K562 (cell line): ENCODE results near the gene SLC20A1. TPM values are rescaled to one million over a fixed set of nuclear protein-coding genes. Genes with fewer than 3 reads are reported as not detected.

ENCODE experiments used
- ARHGAP35 ChIP-seq: fragments of 450-650 bp; IDR thresholded peaks from 2 replicates; pipeline ENCODE4 v1.6.1; 2018; ENCODE audit not compliant: partially characterized antibody
- BHLHE40 ChIP-seq: IDR thresholded peaks from 2 replicates; pipeline ENCODE4 v1.6.1; 2011; ENCODE audit warnings: low read length, improper control_type of control experiment
- BRD4 ChIP-seq: fragments of 200-600 bp; sonication (generic); IDR thresholded peaks from 2 replicates; pipeline ENCODE4 v1.6.1; 2017; ENCODE audit warnings: inconsistent platforms
- EP400 ChIP-seq: fragments of 450-650 bp; IDR thresholded peaks from 2 replicates; pipeline ENCODE4 v1.6.1; 2017; ENCODE audit warnings: antibody characterized with exemption, mild to moderate bottlenecking, moderate library complexity
- EZH2 ChIP-seq: IDR thresholded peaks from 2 replicates; pipeline ENCODE4 v1.6.1; 2012; ENCODE audit warnings: low read depth, mild to moderate bottlenecking, inconsistent platforms, low read length, borderline replicate concordance
- FIP1L1 ChIP-seq: fragments of 200-400 bp; formaldehyde crosslinking; IDR thresholded peaks from 2 replicates; pipeline ENCODE4 v1.6.1; 2018; ENCODE audit warnings: mild to moderate bottlenecking, low read depth, low read length; ENCODE audit not compliant: poor library complexity, severe bottlenecking
- GATAD2A ChIP-seq: fragments of 450-650 bp; IDR thresholded peaks from 2 replicates; pipeline ENCODE4 v1.6.1; 2017
- HMG20A ChIP-seq: fragments of 450-650 bp; formaldehyde crosslinking; conservative IDR thresholded peaks from 2 replicates; pipeline ENCODE4 v1.4.0; 2020; ENCODE audit warnings: mild to moderate bottlenecking, mixed read lengths
- MCM7 ChIP-seq, 2 experiments: fragments of 450-650 bp; IDR thresholded peaks; 2 replicates each; pipeline ENCODE4 v1.6.1; 2016 to 2018
- TARDBP ChIP-seq: fragments of 450-650 bp; IDR thresholded peaks from 2 replicates; pipeline ENCODE4 v1.6.1; 2016
- TSC22D4 ChIP-seq: fragments of 450-650 bp; IDR thresholded peaks from 2 replicates; pipeline ENCODE4 v1.6.1; 2016; ENCODE audit warnings: missing genetic modification characterization, missing biosample characterization, control low read depth
- U2AF1 ChIP-seq: fragments of 200-400 bp; formaldehyde crosslinking; optimal IDR thresholded peaks from 2 replicates; pipeline ENCODE3; 2017; ENCODE audit warnings: mild to moderate bottlenecking, low read depth, low read length, moderate library complexity
- ZFP36 ChIP-seq: fragments of 150-350 bp; IDR thresholded peaks from 2 replicates; pipeline ENCODE4 v1.6.1; 2018; ENCODE audit warnings: low read length, low read depth; ENCODE audit not compliant: partially characterized antibody
- ZNF445 ChIP-seq: fragments of 250-450 bp; sonication (Bioruptor Pico); IDR thresholded peaks from 2 replicates; pipeline ENCODE4 v1.4.0; 2020; ENCODE audit warnings: low read depth, mild to moderate bottlenecking, moderate library complexity
- ZNF584 ChIP-seq: fragments of 200-800 bp; sonication (Bioruptor generic); IDR thresholded peaks from 2 replicates; pipeline ENCODE4 v1.6.1; 2016; ENCODE audit warnings: low read depth, mild to moderate bottlenecking, missing genetic modification characterization, missing compliant biosample characterization
- polyA plus RNA-seq, 8 experiments: library from polyadenylated mRNA; depleted of rRNA in 4 of 8; stranded (reverse) in 5 of 8; unstranded in 3 of 8; fragments of >200 nt; fragmentation: Nextera tagmentation in 2 of 8; fragmentation: Illumina TruSeq in 1 of 8; extraction: Ambion mirVana in 2 of 8; extraction: Trizol in 1 of 8; gene quantifications; 2 replicates each; pipeline versions ENCODE4 v1.2.1 to v1.2.3, GENCODE V29; 2011 to 2014; ENCODE audit warnings: inconsistent platforms in 1 of 8, missing spikeins in 1 of 8
- total RNA-seq, 7 experiments: library from RNA; depleted of rRNA in 6 of 7; stranded (reverse); fragments of >200 nt in 6 of 7; fragmentation: Illumina TruSeq in 2 of 7; extraction: Trizol in 2 of 7; gene quantifications; 2 replicates each; pipeline versions ENCODE4 v1.2.1 to v1.2.3, GENCODE V29; 2011 to 2021; ENCODE audit warnings: low replicate concordance in 1 of 7
- TF ChIP-seq, protein P1 (sequence below): fragments of 450-650 bp; IDR thresholded peaks from 2 replicates; pipeline ENCODE4 v1.7.0; 2016; ENCODE audit warnings: borderline replicate concordance
- TF ChIP-seq, protein P2 (sequence below): fragments of 450-650 bp; IDR thresholded peaks from 2 replicates; pipeline ENCODE4 v1.6.1; 2017; ENCODE audit warnings: antibody characterized with exemption
- TF ChIP-seq, protein P3 (sequence below), 2 experiments: fragments of 150-350 bp in 1 of 2; IDR thresholded peaks; 2 replicates each; pipeline ENCODE4 v1.6.1; 2012 to 2016; ENCODE audit warnings: low read depth in 2 of 2, low read length in 2 of 2, mild to moderate bottlenecking in 1 of 2, moderate library complexity in 1 of 2
- TF ChIP-seq, protein P4 (sequence below): sonication (generic); formaldehyde crosslinking; IDR thresholded peaks from 2 replicates; pipeline ENCODE4 v1.8.0; 2022; ENCODE audit warnings: mild to moderate bottlenecking, missing genetic modification reagents
- TF ChIP-seq, protein P5 (sequence below), 2 experiments: fragments of 250-450 bp in 1 of 2; fragments of 450-650 bp in 1 of 2; sonication (Bioruptor Pico) in 1 of 2; IDR thresholded peaks; 2 replicates each; pipeline versions ENCODE4 v1.6.1 to v1.8.0; 2016 to 2021; ENCODE audit warnings: mild to moderate bottlenecking in 2 of 2, moderate library complexity in 2 of 2, missing compliant biosample characterization in 1 of 2, missing genetic modification characterization in 1 of 2

Gene SLC20A1
- total and polyA plus RNA-seq, 9 of the 15 experiments (the other 6 are each of a cell fraction or from before 2014, with no cell fraction given): 53.8 to 150 (median 74.7) TPM

DNA sequence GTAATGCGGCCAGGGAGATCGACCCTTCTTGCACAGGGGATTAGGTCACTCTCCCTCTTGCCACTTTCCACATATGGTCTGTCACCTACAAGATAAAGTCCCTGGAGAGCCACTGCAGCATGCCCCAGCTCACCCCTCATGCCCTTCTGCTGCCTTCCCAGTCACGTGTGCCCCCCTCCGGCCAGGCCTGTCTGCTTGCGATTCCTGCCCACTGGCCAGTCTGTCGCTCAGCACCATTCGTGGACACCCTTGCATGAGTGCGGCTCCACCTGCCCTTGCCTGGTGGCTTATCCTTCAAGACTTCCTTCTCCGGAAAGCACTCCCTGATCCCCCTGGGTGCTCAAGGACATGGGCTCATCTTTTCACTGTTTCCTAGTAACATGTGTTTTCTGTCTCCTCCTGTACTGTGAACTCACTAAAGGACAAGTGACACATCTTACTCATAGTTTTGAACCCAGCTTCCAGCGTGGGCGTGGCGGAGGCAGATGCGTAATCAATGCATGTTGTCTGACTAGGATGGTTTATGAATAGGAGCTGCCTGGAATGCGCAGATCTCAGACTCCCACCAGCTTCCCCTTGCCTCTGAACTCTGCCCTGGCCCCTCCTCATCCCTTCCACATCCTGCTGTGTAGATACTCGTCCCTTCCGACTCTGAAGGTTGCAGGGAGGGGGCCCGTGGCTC, 67.3 kb downstream of the SLC20A1 start (continued):
- TF ChIP-seq, protein P1, sequence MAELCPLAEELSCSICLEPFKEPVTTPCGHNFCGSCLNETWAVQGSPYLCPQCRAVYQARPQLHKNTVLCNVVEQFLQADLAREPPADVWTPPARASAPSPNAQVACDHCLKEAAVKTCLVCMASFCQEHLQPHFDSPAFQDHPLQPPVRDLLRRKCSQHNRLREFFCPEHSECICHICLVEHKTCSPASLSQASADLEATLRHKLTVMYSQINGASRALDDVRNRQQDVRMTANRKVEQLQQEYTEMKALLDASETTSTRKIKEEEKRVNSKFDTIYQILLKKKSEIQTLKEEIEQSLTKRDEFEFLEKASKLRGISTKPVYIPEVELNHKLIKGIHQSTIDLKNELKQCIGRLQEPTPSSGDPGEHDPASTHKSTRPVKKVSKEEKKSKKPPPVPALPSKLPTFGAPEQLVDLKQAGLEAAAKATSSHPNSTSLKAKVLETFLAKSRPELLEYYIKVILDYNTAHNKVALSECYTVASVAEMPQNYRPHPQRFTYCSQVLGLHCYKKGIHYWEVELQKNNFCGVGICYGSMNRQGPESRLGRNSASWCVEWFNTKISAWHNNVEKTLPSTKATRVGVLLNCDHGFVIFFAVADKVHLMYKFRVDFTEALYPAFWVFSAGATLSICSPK: no peak
- TF ChIP-seq EZH2: no peak
- no peak for TF ChIP-seq EP400
- no peak for TF ChIP-seq HMG20A (CRISPR knock-in tag)
- TF ChIP-seq, protein P2, sequence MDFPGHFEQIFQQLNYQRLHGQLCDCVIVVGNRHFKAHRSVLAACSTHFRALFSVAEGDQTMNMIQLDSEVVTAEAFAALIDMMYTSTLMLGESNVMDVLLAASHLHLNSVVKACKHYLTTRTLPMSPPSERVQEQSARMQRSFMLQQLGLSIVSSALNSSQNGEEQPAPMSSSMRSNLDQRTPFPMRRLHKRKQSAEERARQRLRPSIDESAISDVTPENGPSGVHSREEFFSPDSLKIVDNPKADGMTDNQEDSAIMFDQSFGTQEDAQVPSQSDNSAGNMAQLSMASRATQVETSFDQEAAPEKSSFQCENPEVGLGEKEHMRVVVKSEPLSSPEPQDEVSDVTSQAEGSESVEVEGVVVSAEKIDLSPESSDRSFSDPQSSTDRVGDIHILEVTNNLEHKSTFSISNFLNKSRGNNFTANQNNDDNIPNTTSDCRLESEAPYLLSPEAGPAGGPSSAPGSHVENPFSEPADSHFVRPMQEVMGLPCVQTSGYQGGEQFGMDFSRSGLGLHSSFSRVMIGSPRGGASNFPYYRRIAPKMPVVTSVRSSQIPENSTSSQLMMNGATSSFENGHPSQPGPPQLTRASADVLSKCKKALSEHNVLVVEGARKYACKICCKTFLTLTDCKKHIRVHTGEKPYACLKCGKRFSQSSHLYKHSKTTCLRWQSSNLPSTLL: no peak
- TF ChIP-seq ZNF445 (CRISPR knock-in tag): no peak
- TF ChIP-seq BHLHE40: peak; percentile 72
- TF ChIP-seq GATAD2A: no peak
- TF ChIP-seq U2AF1: no peak
- TF ChIP-seq TSC22D4 (tag): no peak
- TF ChIP-seq, protein P3, sequence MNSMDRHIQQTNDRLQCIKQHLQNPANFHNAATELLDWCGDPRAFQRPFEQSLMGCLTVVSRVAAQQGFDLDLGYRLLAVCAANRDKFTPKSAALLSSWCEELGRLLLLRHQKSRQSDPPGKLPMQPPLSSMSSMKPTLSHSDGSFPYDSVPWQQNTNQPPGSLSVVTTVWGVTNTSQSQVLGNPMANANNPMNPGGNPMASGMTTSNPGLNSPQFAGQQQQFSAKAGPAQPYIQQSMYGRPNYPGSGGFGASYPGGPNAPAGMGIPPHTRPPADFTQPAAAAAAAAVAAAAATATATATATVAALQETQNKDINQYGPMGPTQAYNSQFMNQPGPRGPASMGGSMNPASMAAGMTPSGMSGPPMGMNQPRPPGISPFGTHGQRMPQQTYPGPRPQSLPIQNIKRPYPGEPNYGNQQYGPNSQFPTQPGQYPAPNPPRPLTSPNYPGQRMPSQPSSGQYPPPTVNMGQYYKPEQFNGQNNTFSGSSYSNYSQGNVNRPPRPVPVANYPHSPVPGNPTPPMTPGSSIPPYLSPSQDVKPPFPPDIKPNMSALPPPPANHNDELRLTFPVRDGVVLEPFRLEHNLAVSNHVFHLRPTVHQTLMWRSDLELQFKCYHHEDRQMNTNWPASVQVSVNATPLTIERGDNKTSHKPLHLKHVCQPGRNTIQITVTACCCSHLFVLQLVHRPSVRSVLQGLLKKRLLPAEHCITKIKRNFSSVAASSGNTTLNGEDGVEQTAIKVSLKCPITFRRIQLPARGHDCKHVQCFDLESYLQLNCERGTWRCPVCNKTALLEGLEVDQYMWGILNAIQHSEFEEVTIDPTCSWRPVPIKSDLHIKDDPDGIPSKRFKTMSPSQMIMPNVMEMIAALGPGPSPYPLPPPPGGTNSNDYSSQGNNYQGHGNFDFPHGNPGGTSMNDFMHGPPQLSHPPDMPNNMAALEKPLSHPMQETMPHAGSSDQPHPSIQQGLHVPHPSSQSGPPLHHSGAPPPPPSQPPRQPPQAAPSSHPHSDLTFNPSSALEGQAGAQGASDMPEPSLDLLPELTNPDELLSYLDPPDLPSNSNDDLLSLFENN (IDR thresholded peaks at IDR 0.05; ENCODE audit: low read depth in 2 of 2, low read length in 2 of 2): no peak
- TF ChIP-seq MCM7 (IDR thresholded peaks at IDR 0.05): no peak
- no peak for TF ChIP-seq ARHGAP35
- TF ChIP-seq FIP1L1: no peak
- TF ChIP-seq TARDBP: no peak
- TF ChIP-seq, protein P4, sequence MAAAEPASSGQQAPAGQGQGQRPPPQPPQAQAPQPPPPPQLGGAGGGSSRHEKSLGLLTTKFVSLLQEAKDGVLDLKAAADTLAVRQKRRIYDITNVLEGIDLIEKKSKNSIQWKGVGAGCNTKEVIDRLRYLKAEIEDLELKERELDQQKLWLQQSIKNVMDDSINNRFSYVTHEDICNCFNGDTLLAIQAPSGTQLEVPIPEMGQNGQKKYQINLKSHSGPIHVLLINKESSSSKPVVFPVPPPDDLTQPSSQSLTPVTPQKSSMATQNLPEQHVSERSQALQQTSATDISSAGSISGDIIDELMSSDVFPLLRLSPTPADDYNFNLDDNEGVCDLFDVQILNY (CRISPR knock-in tag): no peak
- no peak for TF ChIP-seq ZFP36
- TF ChIP-seq BRD4: no peak
- TF ChIP-seq, protein P5, sequence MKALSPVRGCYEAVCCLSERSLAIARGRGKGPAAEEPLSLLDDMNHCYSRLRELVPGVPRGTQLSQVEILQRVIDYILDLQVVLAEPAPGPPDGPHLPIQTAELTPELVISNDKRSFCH (CRISPR knock-in tag; IDR thresholded peaks at IDR 0.05): no peak
- TF ChIP-seq, protein P5 (tag; IDR thresholded peaks at IDR 0.05): no peak
- no peak for TF ChIP-seq ZNF584
